Fibroblast of gingiva (primary cell): ENCODE results near the gene HPS4.
"Not testable (repeated sequence)": the region's sequence is repeated elsewhere in the genome, so short reads cannot be mapped to it uniquely, and the experiment has no call there.

Experiments
- DNase-seq: peaks from one replicate; pipeline ENCODE4 v3.0.0-alpha.2; 2011; ENCODE audit warnings: low read depth

Gene HPS4

GRCh38 chr22:26439559-26439958 lies 44.0 kb downstream of the HPS4 start:
- no peak for DNase-seq

- DNase-seq = not testable (repeated sequence)
Observed at GRCh38 chr22:26438776-26439175, 44.8 kb downstream of the HPS4 start.

- no peak for DNase-seq
Observed at GRCh38 chr22:26437694-26438392, 45.7 kb downstream of the HPS4 start.

- DNase-seq = no peak
Observed at GRCh38 chr22:26436903-26437515, 46.6 kb downstream of the HPS4 start.

- DNase-seq = no peak
Observed at GRCh38 chr22:26435327-26436093, 48.1 kb downstream of the HPS4 start.

DNA sequence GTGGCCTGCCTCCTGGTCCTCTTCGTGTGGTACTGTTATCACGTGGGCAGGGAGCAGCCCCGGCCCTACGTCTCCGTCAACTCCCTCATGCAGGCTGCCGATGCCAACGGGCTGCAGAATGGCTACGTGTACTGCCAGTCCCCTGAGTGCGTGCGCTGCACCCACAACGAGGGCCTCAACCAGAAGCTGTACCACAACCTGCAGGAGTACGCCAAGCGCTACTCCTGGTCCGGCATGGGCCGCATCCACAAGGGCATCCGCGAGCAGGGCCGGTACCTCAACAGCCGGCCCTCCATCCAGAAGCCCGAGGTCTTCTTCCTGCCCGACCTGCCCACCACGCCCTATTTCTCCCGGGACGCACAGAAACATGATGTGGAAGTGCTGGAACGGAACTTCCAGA lies 49.8 kb downstream of the HPS4 start:
- no peak for DNase-seq

DNA sequence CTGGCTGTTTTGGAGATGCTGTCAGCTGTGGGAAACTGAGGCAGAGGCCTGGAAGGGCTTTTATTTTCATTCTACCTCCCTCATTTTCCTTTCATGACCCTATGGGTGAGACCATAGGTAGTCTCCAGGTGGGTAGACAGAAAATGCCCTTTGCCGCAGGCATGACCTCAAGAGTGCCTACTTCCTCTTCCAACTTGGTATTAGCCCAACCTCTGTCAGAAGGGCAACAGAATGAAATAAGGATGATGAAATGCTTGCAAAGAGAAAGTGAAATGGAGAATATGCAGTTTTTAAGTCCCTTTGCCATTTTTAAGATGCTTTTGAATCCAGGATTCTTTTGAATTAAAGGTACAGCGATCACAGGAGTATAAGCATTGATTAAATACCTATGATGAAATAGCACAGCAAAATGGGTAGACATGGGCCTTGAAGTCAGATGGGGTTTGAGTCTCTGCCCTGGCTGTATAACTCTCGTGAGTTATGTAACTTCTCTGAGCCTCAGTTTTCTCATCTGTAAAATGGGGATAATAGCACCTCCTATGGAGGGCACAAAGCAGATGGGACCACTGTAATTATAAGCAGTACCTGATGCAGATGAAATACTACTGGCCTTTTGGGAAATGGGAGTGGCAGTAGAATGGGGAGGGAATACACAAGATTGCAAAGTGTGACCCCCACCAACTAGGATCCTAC lies 50.8 kb downstream of the HPS4 start:
- no peak for DNase-seq

- no peak for DNase-seq
Observed at GRCh38 chr22:26431261-26431995, 52.2 kb downstream of the HPS4 start.

GRCh38 chr22:26430600-26430999 lies 53.0 kb downstream of the HPS4 start:
- DNase-seq = no peak

DNA sequence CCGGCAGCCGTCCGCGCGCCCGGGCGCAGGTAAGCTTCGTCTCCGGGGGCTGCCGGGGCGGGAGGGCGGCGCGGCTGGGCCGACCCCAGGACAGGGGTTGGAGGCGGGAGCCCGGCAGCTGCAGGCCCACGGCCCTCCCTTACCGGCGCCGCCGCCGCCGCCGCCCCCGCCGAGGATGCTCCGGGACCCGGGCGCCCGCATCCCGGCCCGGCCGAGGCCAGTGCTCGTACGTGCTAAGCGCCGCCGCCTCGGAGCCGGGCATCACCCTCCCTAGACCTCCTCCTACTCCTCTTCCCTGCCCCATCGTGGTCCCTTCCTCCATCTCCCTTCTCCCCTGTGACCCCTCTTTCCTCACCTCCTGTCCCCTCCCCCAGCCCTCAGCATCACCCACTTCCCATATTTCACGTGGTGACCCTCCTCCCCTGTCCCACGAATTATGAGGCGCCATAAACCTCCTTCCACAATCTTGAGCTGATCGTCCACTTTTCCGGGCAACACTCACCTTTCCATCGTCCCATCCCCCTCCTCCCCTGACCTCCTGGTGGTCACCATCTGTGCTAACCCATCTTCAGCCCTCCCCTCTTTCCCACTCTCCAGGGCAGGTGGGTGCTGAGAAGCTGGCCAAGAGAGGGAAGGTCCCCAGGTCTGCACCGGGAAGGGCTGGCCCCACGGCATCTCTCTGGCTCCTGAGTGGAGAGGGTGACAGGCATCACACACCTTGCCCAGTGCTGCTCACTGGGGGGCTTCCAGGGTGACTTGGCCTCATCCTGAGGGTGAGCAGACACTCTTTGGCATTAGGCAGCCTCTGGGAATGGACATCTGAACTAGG lies 53.9 kb downstream of the HPS4 start:
- DNase-seq = no peak

GRCh38 chr22:26428515-26429457 lies 54.8 kb downstream of the HPS4 start, which contains the start of gene ASPHD2:
ASPHD2 (plus strand) TSS chr22:26429260; CDS start chr22:26433616, 4,356 bp downstream.
- DNase-seq = peak; percentile 53

GRCh38 chr22:26426924-26427323 lies 56.7 kb downstream of the HPS4 start:
- no peak for DNase-seq

- DNase-seq = no peak
Observed at GRCh38 chr22:26418620-26419019, 65.0 kb downstream of the HPS4 start.

DNA sequence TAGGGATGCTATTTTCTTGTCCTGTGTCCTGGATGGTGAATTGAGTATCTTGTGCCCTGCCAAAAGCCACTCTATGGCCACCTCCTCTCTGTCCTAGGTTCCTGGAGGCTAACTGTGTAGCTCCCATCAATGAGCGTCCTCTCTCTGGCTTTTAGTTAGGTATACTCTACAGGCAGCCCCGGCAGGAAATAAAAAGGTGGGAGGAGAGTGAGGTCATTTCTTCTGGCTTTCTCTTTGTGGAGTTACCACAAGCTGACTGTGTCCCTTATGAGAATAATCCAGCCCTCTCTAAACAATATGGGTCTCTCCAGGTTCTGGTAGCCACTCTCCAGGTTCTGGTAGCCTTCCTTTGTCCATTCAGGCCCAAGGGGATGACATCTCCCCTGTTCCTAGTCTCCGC lies 66.2 kb downstream of the HPS4 start:
- no peak for DNase-seq

DNA sequence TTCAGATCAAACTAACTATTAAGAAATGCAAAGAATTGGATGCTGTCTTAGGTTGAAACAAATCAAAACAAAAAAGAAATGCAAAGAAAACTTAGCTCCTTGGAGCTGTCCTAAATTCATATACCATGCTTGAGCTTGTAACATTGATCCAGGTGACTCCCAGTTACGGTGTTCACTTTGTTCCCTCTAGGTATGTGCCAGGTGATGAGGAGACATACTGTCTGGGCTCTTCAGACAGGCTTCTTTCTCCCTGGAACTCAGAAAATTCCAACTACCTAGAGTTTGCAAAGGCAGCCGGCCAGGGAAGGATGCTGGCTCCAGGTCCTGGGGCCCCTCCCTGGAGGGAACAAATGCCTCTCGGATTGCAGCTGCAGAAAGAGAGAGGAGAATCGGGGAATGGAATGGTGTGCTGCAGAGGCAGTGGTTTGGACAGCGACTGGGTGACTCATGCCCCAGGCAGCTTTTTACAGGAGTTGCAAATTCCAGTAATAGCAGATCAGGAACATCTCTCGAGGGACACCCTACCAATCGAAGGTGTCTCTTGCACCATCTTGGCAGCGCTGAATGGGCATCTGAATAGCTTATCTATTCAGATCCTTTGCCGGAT lies 66.8 kb downstream of the HPS4 start:
- DNase-seq = peak; percentile 68

- DNase-seq = no peak
Observed at GRCh38 chr22:26416256-26416655, 67.3 kb downstream of the HPS4 start.

GRCh38 chr22:26414347-26414746 lies 69.2 kb downstream of the HPS4 start:
- no peak for DNase-seq

- DNase-seq = no peak
Observed at GRCh38 chr22:26410386-26410785, 73.2 kb downstream of the HPS4 start.

- no peak for DNase-seq
Observed at GRCh38 chr22:26409719-26410335, 73.8 kb downstream of the HPS4 start.
